Hepatocyte (in vitro differentiated cells): ENCODE measurements around the gene SLC12A8.

ENCODE experiments used
- EZH2 ChIP-seq: fragments of 200-600 bp; sonication (generic); IDR thresholded peaks from 2 replicates; pipeline ENCODE4 v1.6.1; 2016; ENCODE audit warnings: antibody characterized with exemption, mild to moderate bottlenecking, borderline replicate concordance
- EZH2phosphoT487 ChIP-seq: fragments of 200-600 bp; sonication (generic); IDR thresholded peaks from one replicate; pipeline ENCODE4 v1.6.1; 2018; ENCODE audit warnings: antibody characterized with exemption, mild to moderate bottlenecking, low read depth, moderate library complexity; ENCODE audit not compliant: unreplicated experiment, severe bottlenecking
- TF ChIP-seq, protein P1 (sequence below): fragments of 200-600 bp; sonication (generic); IDR thresholded peaks from 2 replicates; pipeline ENCODE4 v1.5.1; 2016; ENCODE audit warnings: antibody characterized with exemption, mild to moderate bottlenecking; ENCODE audit not compliant: poor library complexity

DNA sequence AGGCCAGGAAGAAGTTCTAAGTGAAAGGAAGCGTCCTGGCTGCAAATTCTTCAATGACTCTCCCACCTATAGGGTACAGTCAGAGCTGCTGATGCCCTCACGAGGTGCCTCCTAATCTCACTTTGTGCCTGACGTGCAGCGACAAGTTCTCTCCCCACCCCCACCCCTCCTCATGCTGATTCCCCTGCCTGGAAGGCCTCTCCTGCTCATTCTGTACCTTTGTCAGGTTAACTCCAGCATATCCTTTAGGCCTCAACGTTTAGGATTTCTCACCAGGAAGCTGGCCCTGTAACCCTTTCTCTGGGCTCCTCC is 25.0 kb downstream of the SLC12A8 start:
- TF ChIP-seq, protein P1, sequence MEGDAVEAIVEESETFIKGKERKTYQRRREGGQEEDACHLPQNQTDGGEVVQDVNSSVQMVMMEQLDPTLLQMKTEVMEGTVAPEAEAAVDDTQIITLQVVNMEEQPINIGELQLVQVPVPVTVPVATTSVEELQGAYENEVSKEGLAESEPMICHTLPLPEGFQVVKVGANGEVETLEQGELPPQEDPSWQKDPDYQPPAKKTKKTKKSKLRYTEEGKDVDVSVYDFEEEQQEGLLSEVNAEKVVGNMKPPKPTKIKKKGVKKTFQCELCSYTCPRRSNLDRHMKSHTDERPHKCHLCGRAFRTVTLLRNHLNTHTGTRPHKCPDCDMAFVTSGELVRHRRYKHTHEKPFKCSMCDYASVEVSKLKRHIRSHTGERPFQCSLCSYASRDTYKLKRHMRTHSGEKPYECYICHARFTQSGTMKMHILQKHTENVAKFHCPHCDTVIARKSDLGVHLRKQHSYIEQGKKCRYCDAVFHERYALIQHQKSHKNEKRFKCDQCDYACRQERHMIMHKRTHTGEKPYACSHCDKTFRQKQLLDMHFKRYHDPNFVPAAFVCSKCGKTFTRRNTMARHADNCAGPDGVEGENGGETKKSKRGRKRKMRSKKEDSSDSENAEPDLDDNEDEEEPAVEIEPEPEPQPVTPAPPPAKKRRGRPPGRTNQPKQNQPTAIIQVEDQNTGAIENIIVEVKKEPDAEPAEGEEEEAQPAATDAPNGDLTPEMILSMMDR: no peak
- no peak for TF ChIP-seq EZH2
- no peak for TF ChIP-seq EZH2phosphoT487
